Stimulated activated CD8-positive, alpha-beta memory T cell treated with anti-CD3 and anti-CD28 coated beads, Interleukin-7, amount 100 ng/mL, for 4 hours (primary cell): ENCODE measurements around the gene LACC1.

ENCODE experiments used
- DNase-seq, 2 donors: peaks; one replicate each; pipeline ENCODE4 v3.0.0-alpha.2; 2020; ENCODE audit warnings: low read depth in 2 of 2

The LACC1 gene

DNA sequence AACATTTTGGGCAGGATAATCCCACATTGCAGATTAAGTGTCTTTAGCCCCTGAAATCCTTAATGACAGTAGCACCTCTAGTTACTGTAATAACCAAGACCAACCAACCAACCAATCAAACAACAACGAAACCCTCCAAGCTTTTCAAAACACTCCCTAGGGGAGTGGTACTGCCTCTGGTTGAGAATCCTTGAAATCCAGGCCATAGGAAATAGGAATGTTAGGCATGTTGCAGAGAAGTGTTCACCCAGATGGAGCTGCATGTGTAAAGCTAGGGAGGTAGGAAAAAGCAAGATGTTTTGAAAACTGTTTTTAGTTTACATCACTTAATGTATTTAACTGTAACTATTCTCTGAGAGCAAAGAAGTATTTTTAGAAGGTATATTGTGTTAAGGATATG lies 4.5 kb downstream of the LACC1 start:
- no peak for DNase-seq

DNA sequence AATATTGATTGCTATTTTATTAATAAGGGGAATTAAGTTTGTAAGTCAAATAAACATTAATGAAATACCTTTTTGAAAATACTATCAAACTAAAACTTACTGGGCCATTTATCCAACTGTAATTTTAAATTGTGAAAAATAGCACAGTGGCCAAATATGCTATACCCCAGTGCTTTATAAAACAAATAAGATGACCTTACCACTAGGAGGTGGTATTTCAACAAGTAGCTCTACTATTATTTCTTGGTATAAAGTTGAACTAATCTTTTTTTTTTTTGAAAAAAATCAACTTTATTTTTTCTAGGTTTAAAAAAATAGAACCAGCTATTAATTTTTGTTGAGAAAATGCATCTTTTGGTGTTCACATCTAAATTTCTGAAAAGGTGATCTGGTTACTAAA lies 14.7 kb downstream of the LACC1 start:
- no peak for DNase-seq

DNA sequence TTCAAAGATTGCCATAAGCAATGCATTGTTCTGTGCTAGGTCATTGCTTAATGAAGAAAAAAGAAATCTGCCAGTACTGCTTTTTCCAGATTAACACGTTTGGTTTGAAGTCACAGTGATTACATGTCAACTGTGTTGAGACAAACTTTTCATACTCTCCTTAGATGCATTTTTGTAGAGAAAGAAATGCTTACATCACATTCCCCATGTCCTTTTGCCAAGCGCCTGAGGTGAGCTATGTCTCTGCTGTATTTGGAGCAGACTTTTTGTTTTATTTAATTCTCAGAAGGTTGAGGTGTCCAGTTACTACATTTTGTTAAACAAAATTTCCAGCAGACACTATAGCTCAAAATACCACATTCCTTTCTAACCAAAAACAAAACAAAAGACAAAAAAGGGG lies 16.2 kb downstream of the LACC1 start:
- no peak for DNase-seq

DNA sequence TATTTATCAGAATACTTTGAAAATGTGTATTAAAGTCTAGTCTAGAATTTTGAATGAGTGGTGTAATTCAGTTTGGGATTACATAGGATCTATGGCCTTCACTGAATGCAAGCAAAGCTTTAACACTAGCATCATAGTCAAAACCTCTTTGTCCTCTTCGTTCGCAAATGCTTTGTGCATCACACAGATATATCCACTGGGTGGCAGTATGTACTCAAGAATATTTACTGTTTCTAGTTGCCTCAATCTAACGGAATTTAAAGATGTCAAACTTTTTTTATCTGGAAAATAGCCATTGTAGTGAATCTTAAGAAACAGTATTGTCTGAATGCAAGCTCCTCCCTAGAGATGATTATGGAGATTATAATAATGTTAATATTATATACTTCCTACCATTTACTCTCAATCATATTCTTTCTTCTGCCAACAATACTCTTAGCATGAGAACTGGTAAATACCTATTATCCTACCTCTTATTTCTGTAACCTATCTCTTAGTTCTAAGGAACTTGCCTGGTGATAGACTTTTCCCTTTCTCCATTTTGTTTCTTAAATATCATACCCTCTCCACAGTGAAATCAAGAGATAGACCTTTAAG lies 25.8 kb downstream of the LACC1 start:
- no peak for DNase-seq

DNA sequence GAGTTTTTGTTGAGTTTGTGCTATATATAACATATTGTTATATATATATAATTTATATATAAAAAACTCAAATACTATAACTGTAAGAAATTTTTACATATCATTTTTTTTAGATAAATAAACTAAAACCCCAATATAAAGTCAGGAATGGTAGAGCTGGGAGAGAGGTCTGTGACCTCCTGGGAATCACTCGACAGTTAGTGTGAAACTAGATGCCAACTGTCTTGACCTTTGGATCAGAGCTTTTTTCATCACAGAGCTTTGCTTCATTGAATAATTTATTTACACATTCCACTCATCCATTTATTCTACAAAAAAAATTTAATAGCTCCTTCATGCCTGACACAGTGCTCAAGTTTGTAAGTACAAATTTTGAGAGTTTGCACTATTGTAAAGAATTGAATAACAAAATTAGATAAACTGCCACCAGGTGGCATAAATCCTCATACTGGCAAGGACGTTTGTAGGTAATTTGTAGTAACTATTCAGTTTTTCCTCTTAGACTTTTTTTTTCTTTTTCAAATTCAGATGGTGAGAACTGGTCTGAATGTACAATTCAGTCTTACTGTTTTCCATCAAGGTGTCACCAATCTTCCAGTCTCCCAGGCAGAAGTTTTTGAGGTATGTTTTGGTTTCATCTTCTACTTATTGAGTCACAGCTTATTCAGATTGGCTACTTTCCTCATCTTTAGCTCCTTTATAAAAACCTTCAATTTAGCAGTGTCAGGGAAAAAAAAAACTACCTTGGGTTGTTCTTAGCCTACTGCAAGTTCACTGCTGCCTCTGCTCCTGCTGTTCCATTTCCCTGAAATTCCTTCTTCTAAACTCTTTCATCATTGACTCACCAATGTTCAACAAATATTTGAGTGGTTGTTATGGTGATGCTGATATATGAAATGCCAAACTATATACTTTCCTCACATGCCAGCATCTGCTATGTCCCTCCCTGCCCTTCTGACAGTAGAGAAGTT lies 28.7 kb downstream of the LACC1 start:
- DNase-seq: no peak

DNA sequence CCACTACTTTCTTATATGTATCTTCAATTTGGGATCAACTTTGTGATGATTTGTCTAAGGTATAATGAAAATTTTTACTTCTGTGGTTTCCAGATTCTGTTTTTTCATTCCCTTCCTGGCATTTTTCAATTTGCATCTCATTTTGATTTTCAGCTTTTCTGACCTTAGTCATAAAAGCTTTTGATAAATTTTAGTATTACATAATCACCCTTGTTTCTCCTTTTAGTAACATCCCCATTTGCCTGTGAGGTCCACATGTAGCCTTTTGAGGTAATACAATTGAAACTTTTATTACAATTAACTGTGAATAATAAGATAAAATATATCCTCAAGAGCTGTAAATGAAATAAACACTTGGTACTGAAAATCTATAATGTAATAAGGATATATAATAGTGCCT lies 31.2 kb downstream of the LACC1 start:
- DNase-seq: no peak

DNA sequence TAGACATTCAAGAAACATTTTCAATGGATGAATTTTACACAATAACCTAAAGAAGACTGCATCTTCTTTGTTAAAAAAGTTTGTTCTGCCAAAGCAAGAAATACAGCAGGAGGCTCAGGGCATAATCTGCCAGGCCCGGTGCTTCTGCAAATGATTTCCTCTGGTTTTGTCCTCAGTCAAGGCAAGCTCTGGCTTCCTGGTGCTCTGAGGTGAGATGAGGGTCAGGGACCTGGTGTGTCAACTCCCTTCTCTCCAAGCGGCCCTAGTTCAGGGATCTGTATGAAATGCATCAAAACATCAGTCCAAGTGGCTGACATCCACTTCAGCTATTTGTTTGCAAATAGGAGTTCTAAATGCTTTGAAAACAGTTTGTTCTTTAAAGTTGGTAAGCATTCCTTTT lies 31.6 kb downstream of the LACC1 start:
- no peak for DNase-seq

DNA sequence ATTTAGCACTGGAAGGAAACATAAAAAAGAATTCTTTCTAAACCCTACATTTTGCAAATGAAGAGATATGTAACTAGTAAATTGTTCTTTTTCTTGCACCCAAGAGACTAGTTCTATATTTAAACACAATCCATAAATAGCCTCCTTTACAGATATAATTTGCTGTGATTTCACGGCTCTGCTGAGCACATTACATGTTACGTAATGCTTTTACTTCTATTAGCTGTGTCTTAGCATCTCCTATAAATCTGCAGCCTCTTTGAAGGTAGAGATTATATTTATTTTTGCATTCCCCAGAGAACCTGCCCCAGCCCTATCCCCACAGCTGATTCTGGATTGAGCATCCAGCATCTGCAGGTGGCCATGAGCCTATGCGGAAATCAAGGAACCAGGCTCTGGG lies 32.2 kb downstream of the LACC1 start:
- no peak for DNase-seq

DNA sequence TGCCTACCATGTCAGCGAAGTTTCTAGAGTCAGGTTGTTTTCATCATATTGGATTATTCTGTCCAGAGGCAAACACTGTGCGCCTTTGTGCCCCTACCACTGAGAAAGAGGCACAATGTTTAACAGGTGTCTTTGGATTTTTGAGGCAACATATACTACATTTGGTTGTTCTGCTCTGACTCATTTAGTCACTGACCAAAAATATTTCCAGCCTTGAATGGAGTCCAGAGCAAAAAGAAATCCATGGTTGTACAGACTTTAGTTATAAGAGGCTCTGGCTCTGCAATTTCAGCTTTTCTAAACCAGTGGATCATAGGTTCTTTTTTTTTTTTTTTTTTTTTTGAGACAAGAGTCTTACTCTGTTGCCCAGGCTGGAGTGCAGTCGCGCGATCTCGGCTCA lies 35.7 kb downstream of the LACC1 start:
- DNase-seq: no peak

DNA sequence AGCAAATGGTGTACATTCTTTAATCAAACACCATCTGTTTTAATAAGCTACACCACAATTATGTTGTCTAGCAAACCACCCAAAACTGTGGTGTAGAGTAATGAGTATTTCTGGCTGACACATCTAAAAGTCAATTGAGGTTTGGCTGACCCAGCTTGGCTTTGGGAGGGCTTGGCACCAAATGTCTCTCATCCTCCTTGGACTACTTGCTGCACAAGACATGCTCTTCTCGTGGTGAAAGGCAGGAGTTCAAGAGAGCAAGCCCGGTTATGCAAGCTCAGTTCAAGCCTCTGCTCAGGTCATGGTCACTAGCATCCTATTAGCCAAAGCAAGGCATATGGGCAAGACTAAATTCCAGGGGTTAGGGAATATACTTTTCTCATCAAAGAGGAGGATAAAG lies 37.1 kb downstream of the LACC1 start:
- no peak for DNase-seq

DNA sequence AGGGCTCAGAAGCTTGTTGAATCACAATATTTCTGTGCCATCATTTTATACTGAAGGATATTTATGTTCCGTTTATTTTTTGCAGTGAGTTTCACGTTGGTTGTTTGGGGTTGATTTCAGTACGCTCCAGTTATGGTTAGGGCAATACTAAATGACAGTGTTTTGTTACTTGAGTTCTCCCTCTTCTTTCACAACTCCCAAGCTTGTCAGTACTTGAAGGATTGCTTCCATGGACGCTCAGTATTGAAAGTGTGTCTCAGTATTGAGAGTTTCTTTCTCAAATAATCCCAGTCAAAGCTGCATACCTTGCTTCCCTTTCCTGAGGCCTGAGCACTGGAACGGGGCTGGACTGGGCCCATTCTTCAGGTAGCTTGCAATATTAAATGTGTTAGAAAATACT lies 38.9 kb downstream of the LACC1 start:
- no peak for DNase-seq

DNA sequence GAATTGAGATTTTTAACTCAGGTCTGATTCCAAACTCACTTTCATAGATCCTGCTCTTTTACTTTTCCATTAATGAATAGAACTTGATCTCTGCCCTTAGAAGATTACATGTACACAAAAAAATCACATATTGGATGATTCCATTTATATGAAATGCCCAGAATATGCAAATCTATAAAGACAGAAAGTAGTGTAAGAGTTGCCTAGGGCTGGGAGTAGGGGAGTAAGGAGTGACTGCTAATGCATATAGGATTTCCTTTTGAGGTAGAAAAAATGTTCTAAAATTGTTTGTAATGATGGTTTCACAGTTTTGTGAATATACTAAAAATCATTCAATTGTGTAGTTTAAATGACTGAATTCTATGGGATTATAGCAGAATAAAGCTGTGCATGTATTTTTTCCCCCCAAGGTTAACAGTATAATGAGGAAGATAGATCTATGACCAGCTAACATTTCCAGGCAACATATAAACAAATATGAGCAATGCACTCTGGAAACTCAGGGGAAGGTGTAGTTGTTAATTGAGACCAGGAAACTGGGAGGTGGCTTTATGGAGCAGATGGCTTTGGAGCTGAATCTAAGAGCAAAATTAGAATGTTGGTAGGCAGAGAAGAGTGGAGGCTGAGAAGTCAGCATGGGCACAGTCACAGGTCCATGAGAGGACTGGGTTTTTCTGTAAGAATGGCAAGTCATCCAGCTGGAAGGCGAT lies 41.4 kb downstream of the LACC1 start:
- no peak for DNase-seq

DNA sequence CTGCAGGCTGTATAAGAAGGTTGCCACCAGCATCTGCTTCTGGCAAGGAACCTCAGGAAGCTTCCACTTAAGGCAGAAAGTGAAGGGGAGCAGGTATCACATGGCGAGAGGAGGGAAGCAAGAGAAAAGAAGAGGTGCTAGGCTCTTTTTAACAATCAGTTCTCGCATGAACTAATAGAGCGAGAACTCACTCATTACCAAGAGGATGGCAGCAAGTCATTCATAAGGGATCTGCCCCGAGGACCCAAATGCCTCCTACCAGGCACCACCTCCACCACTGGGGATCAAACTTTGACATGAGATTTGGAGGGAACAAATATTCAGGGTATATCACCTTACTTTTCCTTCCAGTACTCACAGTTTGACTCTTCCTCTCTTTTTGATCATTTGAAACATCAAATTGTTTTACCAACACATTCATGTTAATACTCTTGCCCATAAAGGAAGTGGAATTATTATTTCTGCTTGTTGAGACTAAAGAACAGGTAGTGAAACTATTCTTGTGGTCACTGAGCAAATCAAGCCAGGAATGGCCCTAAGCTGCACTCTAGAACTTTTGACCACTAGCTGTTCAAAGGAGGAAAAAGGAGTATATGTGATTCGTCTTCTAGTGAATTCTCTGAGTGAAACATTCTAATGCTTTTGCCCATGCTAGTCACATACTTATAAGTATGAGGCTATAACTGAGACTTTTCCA lies 45.0 kb downstream of the LACC1 start:
- DNase-seq: no peak

DNA sequence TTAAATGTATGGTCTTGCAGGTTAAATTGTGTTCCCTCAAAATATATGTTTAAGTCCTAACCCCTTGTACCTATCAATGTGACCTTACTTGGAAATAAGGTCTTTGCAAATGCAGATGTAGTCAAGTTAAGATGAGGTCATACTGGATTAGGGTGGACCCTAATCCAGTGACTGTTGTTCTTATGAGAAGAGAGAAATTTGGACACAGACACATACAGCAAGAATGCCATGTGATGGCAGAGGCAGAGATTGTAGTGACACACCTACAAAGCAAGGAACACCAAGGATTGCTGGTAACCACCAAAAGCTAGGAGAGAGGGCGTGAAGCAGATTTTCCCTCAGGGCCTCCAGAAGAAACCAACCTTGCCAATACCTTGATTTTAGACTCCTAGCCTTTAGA lies 50.2 kb downstream of the LACC1 start:
- DNase-seq: no peak

DNA sequence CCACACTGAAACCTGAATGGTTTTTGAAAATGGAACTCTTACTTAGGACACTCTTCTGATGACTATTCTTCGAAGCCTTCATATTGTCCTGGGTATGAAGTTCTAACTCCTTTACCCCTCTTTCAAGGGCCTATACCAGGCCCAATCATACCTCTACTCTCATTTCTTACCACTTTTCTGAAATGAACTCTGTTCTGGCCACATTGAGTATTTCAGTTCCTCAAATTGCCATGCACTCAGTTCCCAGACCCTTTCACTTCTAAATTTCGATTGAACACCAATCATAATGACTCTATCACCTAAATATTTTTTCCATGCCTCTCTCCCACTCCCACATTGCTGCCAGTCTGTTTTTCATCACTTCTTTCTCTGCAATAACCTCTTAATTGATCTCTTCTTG lies 53.7 kb downstream of the LACC1 start:
- no peak for DNase-seq

DNA sequence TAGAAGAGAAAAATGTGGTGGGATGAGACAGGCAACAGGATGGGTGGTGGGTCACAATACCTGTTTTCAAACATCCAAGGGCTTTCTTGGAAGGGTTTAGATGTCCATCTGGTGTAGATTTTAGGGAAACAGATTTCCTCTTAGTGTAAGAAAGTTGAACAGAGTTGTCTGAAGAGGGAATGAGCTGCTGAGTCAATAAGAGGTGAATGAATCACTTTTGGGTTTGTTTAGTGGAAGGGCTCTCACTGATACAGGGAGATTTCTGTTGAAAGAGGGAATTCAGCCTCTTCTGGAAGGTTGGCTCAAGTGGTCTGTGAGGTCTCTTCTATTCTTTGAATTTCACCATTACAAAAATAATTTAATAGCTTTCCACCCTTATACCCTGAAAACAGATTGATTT lies 54.6 kb downstream of the LACC1 start:
- no peak for DNase-seq

DNA sequence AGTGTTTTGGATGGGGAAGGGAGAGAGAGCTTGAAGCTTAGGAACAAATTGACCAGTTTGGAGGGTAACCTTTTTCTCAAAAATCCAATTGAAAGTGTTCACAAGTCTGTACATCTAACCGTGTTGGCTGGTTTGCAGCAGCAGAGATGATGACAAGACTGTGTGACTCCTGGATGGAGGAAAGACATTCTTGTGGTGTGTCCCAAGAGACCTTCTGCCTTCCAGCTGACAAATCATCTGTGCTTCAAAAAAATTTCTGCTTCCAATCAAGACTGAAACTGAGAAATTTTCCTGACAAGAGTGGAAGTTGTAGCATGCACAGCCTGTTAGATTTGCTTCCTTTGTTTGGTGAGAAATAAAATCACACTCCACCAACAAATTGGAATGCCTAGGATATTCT lies 56.2 kb downstream of the LACC1 start:
- no peak for DNase-seq

DNA sequence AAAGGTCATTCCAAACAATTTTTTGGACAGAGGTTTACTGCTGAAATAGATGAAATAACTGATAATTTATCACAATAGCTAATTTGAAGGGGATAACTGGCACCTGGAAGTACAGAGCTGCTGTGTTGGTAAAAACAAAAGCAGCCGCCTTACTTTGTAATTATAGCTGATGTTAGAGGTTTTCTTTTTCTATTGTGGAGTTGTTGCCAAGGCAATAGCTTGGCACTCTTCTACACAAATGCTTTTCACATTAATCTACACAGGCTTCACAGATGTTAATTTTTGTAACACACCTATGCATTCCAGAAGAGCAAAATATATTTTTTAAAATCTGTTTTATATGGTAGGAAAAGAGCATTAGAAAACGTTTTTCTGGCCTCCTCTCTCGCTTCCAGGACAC lies 56.9 kb downstream of the LACC1 start:
- no peak for DNase-seq

DNA sequence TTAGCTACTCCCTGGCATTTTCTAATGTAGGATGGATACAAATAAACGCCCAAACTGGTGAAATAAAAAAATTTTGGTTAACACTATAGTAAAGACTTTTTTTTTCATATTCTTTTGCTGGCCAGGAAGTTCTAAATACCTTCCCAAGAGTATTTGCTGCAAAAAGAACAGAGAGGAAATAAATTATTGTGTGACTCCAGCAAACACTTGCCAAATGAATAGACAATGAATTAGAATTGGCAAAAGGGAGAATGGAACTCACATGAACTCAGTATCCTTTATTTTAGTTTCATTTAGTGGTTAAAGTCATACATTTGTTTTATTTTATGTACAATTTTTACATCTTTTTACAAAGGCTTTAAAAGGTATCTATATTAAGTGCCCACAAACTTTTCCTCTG lies 58.1 kb downstream of the LACC1 start:
- DNase-seq: no peak

DNA sequence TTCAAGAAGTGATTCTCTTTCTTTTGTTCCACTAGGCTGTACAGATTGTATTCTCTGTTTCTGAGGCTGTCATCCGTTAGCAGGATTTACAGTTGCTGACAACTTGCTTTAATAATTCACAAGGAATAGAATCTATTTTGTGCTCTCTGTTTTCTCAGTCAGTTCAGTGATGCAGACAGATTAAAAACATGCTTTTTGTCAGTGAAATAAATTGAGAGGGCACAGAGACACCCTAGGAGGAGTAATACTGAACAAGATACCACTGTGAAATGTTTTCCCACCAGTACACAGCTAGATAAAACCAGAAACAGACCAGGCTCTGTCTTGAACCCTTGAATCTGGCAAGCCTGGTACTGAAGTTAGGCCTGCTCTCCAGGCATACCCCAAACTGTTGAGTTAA lies 58.7 kb downstream of the LACC1 start:
- no peak for DNase-seq

DNA sequence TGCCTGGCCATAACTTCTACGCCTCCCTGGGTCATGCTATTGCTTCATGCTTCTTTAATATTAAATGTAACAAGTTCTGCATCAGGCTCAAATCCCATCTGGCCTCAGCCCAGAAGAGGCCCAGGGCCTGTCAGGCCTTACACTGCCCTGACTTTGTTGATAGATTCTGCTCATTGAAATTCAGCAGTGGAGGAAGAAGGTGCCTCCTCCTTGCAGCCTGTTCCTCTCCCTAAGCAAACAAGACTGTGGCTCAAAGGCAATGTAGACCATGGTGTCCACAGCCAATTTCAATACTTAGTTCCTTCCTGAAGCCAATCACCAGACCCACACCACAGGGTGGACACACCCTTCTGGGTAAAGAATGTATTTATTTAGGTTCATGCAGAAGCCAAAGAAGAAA lies 59.4 kb downstream of the LACC1 start:
- no peak for DNase-seq

DNA sequence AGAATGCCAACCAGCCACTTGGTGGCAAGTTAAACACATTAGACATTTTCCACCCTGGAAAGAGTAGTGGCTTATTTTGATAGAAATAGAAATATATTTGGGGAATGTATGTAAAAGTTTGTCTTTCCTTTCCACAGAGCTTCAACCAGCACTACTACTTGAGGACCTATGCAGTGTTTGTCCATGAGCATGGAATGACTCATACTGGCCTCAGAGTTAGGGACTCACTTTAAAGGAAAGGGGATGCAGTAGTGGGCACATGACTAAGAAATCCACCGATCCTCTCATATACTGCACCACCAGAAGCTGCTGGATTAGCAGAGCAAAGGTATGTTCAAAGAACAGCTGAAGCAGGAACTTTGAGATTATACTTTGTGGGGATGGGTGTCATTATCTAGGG lies 62.6 kb downstream of the LACC1 start:
- no peak for DNase-seq
